GM06990 (cell line): ENCODE results near the gene LTBP4.

Experiments
- DNase-seq: peaks from one replicate; pipeline ENCODE4 v3.0.0-alpha.2; 2011; ENCODE audit not compliant: insufficient read length; ENCODE audit errors: extremely low read depth
- H3K27me3 ChIP-seq: replicated peaks from 2 replicates; pipeline ENCODE4 v1.6.0; 2011; ENCODE audit warnings: low read length; ENCODE audit not compliant: control insufficient read depth, insufficient read depth
- H3K36me3 ChIP-seq: 2 replicates; pipeline ENCODE4 v1.5.1; 2011; ENCODE audit warnings: low read length; ENCODE audit not compliant: control insufficient read depth, insufficient read depth
- H3K4me3 ChIP-seq: replicated peaks from 2 replicates; pipeline ENCODE4 v1.5.1; 2011; ENCODE audit warnings: low read depth, mild to moderate bottlenecking, control low read depth, low read length
- TF ChIP-seq, protein P1 (sequence below): IDR thresholded peaks from 2 replicates; pipeline ENCODE4 v1.5.1; 2011; ENCODE audit warnings: low read length, control low read depth, mild to moderate bottlenecking, inconsistent platforms; ENCODE audit not compliant: insufficient read depth, poor library complexity, severe bottlenecking

LTBP4 gene

DNA sequence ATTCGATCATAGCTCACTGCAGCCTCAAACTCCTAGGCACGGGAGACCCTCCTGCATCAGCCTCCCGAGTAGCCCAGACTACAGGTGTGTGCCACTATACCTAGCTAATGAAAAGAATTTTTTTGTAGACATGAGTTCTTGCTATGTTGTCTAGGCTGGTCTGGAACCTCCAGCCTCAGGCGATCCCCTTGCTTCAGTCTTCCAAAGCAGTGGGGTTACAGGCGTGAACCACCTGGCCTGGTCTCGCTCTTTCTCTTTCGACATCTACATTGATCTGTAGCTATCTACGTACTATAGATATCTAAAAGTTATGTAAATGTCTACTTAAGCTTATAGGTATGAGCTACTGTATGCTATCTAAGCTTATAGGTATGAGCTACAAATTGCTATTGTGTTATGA, 56.9 kb downstream of the LTBP4 start:
- DNase-seq = no peak
- Histone ChIP-seq H3K27me3 (no peaks in the 10 kb centered on the region), H3K4me3 (no peak overlapping the region), H3K36me3 (no peaks in the 10 kb centered on the region)
- TF ChIP-seq, protein P1, sequence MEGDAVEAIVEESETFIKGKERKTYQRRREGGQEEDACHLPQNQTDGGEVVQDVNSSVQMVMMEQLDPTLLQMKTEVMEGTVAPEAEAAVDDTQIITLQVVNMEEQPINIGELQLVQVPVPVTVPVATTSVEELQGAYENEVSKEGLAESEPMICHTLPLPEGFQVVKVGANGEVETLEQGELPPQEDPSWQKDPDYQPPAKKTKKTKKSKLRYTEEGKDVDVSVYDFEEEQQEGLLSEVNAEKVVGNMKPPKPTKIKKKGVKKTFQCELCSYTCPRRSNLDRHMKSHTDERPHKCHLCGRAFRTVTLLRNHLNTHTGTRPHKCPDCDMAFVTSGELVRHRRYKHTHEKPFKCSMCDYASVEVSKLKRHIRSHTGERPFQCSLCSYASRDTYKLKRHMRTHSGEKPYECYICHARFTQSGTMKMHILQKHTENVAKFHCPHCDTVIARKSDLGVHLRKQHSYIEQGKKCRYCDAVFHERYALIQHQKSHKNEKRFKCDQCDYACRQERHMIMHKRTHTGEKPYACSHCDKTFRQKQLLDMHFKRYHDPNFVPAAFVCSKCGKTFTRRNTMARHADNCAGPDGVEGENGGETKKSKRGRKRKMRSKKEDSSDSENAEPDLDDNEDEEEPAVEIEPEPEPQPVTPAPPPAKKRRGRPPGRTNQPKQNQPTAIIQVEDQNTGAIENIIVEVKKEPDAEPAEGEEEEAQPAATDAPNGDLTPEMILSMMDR = no peak

GRCh38 chr19:40659116-40659515, 57.9 kb downstream of the LTBP4 start:
- H3K4me3 ChIP-seq = no peak overlapping the region
- H3K36me3 ChIP-seq = no peaks in the 10 kb centered on the region
- TF ChIP-seq, protein P1 = no peak
- DNase-seq = no peak
- H3K27me3 ChIP-seq = no peaks in the 10 kb centered on the region

GRCh38 chr19:40659566-40659965, 58.4 kb downstream of the LTBP4 start:
- TF ChIP-seq, protein P1 = no peak
- Histone ChIP-seq H3K4me3 (no peak overlapping the region), H3K27me3 (no peaks in the 10 kb centered on the region), H3K36me3 (no peaks in the 10 kb centered on the region)
- no peak for DNase-seq

GRCh38 chr19:40661616-40662015, 60.4 kb downstream of the LTBP4 start:
- TF ChIP-seq, protein P1 = no peak
- Histone ChIP-seq H3K4me3 (no peak overlapping the region), H3K27me3 (no peaks in the 10 kb centered on the region), H3K36me3 (no peaks in the 10 kb centered on the region)
- DNase-seq = no peak

- Histone ChIP-seq H3K4me3 (peak overlapping the region; percentile 73), H3K27me3 (no peaks in the 10 kb centered on the region), H3K36me3 (no peaks in the 10 kb centered on the region)
- DNase-seq = peak; percentile 91
- TF ChIP-seq, protein P1 = no peak
Measured at GRCh38 chr19:40662925-40663694, 61.9 kb downstream of the LTBP4 start.
